Calu3 (cell line): ENCODE measurements around the gene SMOC1. TPM values are rescaled to one million over a fixed set of nuclear protein-coding genes. Genes with fewer than 3 reads are reported as not detected.

Experiments
- BruUV-seq: library from RNA; stranded (reverse); fragments of 400-500 nt; replicated peaks from 2 replicates; lab custom pipeline; 2021; lab: Mats Ljungman, UMichigan
- CTCF ChIA-PET: fragments of 300-600 bp; sonication (Branson Sonifier 250); formaldehyde crosslinking; loops from one replicate; lab custom pipeline; 2022; ENCODE audit warnings: antibody characterized with exemption; lab: Charles Lee
- DNase-seq: peaks from one replicate; pipeline ENCODE4 v3.0.0; 2022
- H3K27ac Mint-ChIP-seq: one replicate; pipeline ENCODE4 v1.8.0; 2022; ENCODE audit warnings: mixed read lengths; ENCODE audit not compliant: unreplicated experiment
- H3K27me3 Mint-ChIP-seq: one replicate; pipeline ENCODE4 v1.8.0; 2022; ENCODE audit warnings: mixed read lengths; ENCODE audit not compliant: unreplicated experiment
- H3K36me3 Mint-ChIP-seq: one replicate; pipeline ENCODE4 v1.8.0; 2022; ENCODE audit warnings: mild to moderate bottlenecking, moderate library complexity, mixed read lengths; ENCODE audit not compliant: insufficient read depth, unreplicated experiment
- H3K4me1 Mint-ChIP-seq: one replicate; pipeline ENCODE4 v1.8.0; 2022; ENCODE audit warnings: mild to moderate bottlenecking, low read depth, mixed read lengths; ENCODE audit not compliant: unreplicated experiment
- H3K4me3 Mint-ChIP-seq: one replicate; pipeline ENCODE4 v1.8.0; 2022; ENCODE audit warnings: mild to moderate bottlenecking, low read depth, moderate library complexity, mixed read lengths; ENCODE audit not compliant: unreplicated experiment
- H3K9me3 Mint-ChIP-seq: one replicate; pipeline ENCODE4 v1.8.0; 2022; ENCODE audit warnings: low read depth, mixed read lengths; ENCODE audit not compliant: unreplicated experiment
- CTCF ChIP-seq: fragments of 200-600 bp; IDR thresholded peaks from one replicate; pipeline ENCODE4 v1.8.0; 2022; ENCODE audit warnings: antibody characterized with exemption; ENCODE audit not compliant: unreplicated experiment
- intact Hi-C: fragments of 100-400 bp; cut with micrococcal nuclease; formaldehyde crosslinking; loops from one replicate; pipeline ENCODE4 v1.10.0; 2022; ENCODE audit not compliant: unreplicated experiment
- total RNA-seq: library from RNA; stranded (reverse); gene quantifications from 2 replicates; pipeline ENCODE4 v1.2.3, GENCODE V29; 2022

Gene SMOC1
- total RNA-seq, 1 experiment from 2014 or later, result 39.6 TPM

- BruUV-seq, result no TSS peak
- H3K27me3 Mint-ChIP-seq, result peaks cover 22% of the 10 kb centered on the region
- no peaks in the 10 kb centered on the region for H3K9me3 Mint-ChIP-seq
- H3K4me3 Mint-ChIP-seq, result no peak overlapping the region
- intact Hi-C loops, result no loop called here
- H3K4me1 Mint-ChIP-seq, result peaks cover 9% of the 10 kb centered on the region
- peaks cover under 1% of the 10 kb centered on the region for H3K36me3 Mint-ChIP-seq
- no peak for TF ChIP-seq CTCF
- CTCF ChIA-PET, result interaction anchor here (0.6 kb wide), 1 partner anchor 841 kb away, joined by 4 read pairs; no protein-coding TSS in a partner anchor
- no peak for DNase-seq
- no peak overlapping the region for H3K27ac Mint-ChIP-seq
These were observed 190.0 kb downstream of the SMOC1 start for GRCh38 chr14:70069186-70069585.

GRCh38 chr14:70073924-70074566 lies 194.8 kb downstream of the SMOC1 start:
- Mint-ChIP-seq H3K36me3 (peaks cover 5% of the 10 kb centered on the region), H3K27me3 (peaks cover 54% of the 10 kb centered on the region), H3K9me3 (no peaks in the 10 kb centered on the region), H3K4me3 (no peak overlapping the region), H3K27ac (no peak overlapping the region), H3K4me1 (peaks cover 17% of the 10 kb centered on the region)
- intact Hi-C loops, result loop anchor here (1.0 kb wide), 2 partner anchors 28 to 256 kb away; no protein-coding TSS in a partner anchor
- TF ChIP-seq CTCF, result peak; percentile 92
- peak; percentile 85 for DNase-seq
- BruUV-seq, result no TSS peak
- CTCF ChIA-PET, result interaction anchor here (0.5 to 3.7 kb wide), 11 partner anchors 8 to 343 kb away, joined by 3 to 34 read pairs (median 4); no protein-coding TSS in a partner anchor

GRCh38 chr14:70077005-70077404 lies 197.8 kb downstream of the SMOC1 start:
- Mint-ChIP-seq H3K36me3 (peaks cover 5% of the 10 kb centered on the region), H3K27ac (no peak overlapping the region), H3K9me3 (no peaks in the 10 kb centered on the region), H3K4me1 (peaks cover 10% of the 10 kb centered on the region), H3K4me3 (no peak overlapping the region), H3K27me3 (peaks cover 74% of the 10 kb centered on the region)
- no peak for DNase-seq
- no TSS peak for BruUV-seq
- CTCF ChIA-PET, result no interaction called here
- intact Hi-C loops, result no loop called here
- TF ChIP-seq CTCF, result no peak

GRCh38 chr14:70077720-70078119 lies 198.5 kb downstream of the SMOC1 start:
- no TSS peak for BruUV-seq
- intact Hi-C loops, result no loop called here
- no peak overlapping the region for H3K27ac Mint-ChIP-seq
- H3K4me1 Mint-ChIP-seq, result peaks cover 10% of the 10 kb centered on the region
- peaks cover 74% of the 10 kb centered on the region for H3K27me3 Mint-ChIP-seq
- no peaks in the 10 kb centered on the region for H3K9me3 Mint-ChIP-seq
- CTCF ChIA-PET, result no interaction called here
- no peak for DNase-seq
- H3K36me3 Mint-ChIP-seq, result peaks cover 5% of the 10 kb centered on the region
- H3K4me3 Mint-ChIP-seq, result no peak overlapping the region
- no peak for TF ChIP-seq CTCF
